Measurements from ENCODE around the gene FUT4. TPM values are rescaled to one million over a fixed set of nuclear protein-coding genes. Genes with fewer than 3 reads are reported as not detected.
A peak's percentile ranks its signal among the peaks of the same experiment; 100 is the strongest.
"Not testable (repeated sequence)": the region's sequence is repeated elsewhere in the genome, so short reads cannot be mapped to it uniquely, and the experiment has no call there.

Gene FUT4
- total RNA-seq, 2 donors from 2014 or later = 10.5 to 13.5 TPM

DNA sequence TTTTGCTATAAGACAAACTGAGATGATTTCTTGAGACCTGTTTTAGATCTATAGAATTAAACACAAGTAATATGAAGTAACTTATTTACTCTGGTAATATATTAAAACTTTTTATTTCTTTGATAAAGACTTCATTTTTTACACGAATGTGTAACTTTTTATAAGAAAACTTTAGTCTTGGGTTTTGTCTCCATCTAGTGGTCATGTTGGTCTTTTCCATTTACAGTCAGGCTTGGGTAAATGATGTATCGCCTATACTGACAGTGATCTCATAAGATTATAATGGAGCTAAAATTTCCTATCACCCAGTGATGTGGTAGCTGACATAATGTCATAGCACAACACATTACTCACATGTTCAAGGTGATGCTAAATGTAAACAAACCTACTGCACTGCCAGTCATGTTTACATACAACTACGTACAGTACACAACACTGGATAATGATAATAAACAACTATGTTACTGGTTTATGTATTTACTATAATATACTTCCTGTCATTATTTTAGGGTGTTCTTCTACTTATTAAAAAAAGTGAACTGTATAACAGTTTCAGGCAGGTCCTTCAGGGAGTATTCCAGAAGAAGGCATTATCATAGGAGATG is 38.9 kb upstream of the FUT4 start:
- DNase-seq = no peak
- Histone ChIP-seq H3K27ac (no peak overlapping the region), H3K36me3 (replicated peaks in 1 of 2; ENCODE audit: insufficient read depth in 1 of 2, low read depth in 2 of 2) (peaks cover 0 to 4% of the 10 kb centered on the region in 2 donors), H3K27me3 (no peaks in the 10 kb centered on the region), H3K4me3 (no peak overlapping the region), H3K9me3 (no peaks in the 10 kb centered on the region), H3K4me1 (no peaks in the 10 kb centered on the region)
- no peak for TF ChIP-seq POLR2A (IDR thresholded peaks at IDR 0.05)
- TF ChIP-seq, protein P1, sequence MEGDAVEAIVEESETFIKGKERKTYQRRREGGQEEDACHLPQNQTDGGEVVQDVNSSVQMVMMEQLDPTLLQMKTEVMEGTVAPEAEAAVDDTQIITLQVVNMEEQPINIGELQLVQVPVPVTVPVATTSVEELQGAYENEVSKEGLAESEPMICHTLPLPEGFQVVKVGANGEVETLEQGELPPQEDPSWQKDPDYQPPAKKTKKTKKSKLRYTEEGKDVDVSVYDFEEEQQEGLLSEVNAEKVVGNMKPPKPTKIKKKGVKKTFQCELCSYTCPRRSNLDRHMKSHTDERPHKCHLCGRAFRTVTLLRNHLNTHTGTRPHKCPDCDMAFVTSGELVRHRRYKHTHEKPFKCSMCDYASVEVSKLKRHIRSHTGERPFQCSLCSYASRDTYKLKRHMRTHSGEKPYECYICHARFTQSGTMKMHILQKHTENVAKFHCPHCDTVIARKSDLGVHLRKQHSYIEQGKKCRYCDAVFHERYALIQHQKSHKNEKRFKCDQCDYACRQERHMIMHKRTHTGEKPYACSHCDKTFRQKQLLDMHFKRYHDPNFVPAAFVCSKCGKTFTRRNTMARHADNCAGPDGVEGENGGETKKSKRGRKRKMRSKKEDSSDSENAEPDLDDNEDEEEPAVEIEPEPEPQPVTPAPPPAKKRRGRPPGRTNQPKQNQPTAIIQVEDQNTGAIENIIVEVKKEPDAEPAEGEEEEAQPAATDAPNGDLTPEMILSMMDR (IDR thresholded peaks at IDR 0.05) = peak; percentile 23 to 79 (median 61)
- 5 to 14% methylated on average over 3 of the region's 3 CpGs for WGBS, 2 donors
- intact Hi-C loops (cut with DNase I) = loop anchor here (10.0 kb wide), 1 partner anchor 610 kb away; no protein-coding TSS in a partner anchor
- ATAC-seq = no peak

DNA sequence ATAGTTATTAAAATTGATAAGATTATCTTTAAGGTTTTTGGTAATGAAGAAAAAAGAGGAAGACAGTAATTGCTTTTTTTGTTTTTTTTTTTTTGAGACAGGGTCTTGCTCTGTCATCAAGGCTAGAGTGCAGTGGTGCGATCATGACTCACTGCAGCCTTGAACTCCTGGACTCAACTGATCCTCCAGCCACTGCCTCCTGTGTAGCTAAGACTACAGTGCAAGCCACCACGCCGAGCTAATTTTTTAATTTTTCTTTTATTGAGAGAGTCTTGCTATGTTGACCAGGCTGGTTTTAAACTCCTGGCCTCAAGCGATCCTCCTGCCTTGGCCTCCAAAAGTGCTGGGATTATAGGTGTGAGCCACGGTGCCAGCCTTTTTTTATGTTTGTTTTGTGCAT is 37.2 kb upstream of the FUT4 start:
- H3K4me1 ChIP-seq; H3K27me3 ChIP-seq; H3K27ac ChIP-seq; H3K36me3 ChIP-seq (replicated peaks in 1 of 2; ENCODE audit: insufficient read depth in 1 of 2, low read depth in 2 of 2); H3K9me3 ChIP-seq; H3K4me3 ChIP-seq; DNase-seq; ATAC-seq: not testable (repeated sequence)
- WGBS, 2 donors = 78 to 81% methylated on average over 5 of the region's 5 CpGs
- intact Hi-C loops (cut with DNase I) = loop anchor here (10.0 kb wide), 1 partner anchor 612 kb away; no protein-coding TSS in a partner anchor

DNA sequence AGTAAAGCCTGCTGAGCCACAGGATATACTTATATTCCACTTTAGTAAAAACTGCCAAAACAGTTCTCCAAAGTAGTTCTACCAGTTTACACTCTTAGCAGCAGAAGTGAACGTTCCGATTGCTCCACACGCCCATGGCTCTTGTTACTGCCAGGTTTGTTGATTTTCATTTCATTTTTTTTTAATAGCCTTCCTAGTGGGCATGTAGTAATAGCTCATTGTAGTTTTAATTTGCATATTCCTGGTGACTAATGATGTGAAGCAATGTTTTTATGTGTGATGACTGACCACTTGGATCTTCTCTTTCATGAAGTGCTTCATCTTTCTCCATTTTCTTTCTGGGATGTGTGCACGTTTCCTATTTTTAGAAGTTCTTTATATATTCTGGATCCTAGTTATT is 36.2 kb upstream of the FUT4 start:
- H3K36me3 ChIP-seq (replicated peaks in 1 of 2; ENCODE audit: insufficient read depth in 1 of 2, low read depth in 2 of 2) = no peaks in the 10 kb centered on the region
- intact Hi-C loops (cut with DNase I) = loop anchor here (10.0 kb wide), 1 partner anchor 613 kb away; no protein-coding TSS in a partner anchor
- ATAC-seq (no peak), DNase-seq (no peak)
- no peaks in the 10 kb centered on the region for H3K27me3 ChIP-seq
- H3K9me3 ChIP-seq = no peaks in the 10 kb centered on the region
- WGBS, 2 donors = 42 to 49% methylated on average over 4 of the region's 4 CpGs
- H3K27ac ChIP-seq = no peak overlapping the region
- TF ChIP-seq, protein P1 (IDR thresholded peaks at IDR 0.05) = no peak
- TF ChIP-seq POLR2A (IDR thresholded peaks at IDR 0.05) = no peak
- H3K4me3 ChIP-seq = no peak overlapping the region
- H3K4me1 ChIP-seq = peaks cover under 1% of the 10 kb centered on the region

DNA sequence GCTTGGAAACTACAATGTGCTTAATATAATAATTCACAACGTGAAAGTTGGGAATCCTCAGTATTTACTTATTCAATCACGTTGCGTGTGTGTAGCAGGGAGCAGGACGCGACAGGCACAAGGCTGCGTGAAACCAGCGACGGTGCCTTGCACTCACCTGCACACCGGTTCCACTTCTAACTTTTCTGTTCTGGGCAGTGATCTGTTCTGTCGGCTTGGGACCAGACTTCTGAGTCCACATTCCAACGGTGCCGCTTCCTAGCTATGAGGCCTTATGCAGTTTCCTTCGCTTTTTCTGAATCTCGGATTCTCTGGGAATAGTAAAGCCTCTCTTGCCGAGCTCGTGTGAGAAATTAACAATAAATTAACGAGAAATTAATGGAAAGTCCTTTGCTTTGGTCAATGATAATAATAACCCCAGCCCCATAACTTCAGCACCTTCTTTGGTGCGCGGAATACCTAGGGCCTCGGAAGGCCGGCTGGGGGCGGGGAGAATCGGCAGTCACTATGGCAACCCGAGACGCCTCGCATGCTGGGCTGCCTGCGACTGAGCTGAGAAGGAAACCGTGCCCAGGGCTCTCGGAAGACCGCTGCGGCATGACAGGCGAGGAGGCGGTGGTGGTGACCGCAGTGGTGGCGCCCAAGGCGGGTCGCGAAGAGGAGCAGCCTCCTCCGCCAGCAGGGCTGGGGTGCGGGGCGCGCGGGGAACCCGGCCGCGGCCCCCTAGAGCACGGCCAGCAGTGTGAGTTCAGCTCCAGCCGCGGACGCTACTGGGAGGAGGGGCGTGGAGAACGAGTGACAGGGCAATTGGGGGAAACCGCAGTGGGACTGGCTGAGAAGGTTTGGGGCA is 31.6 kb upstream of the FUT4 start, which contains the start of gene C11orf97:
Gene C11orf97, plus strand, starts transcription at position 530 of the 850 bp plus-strand sequence. Its CDS starts 68 bp downstream, at position 598.
- ATAC-seq = peak; percentile 95
- TF ChIP-seq POLR2A (IDR thresholded peaks at IDR 0.05) = no peak
- TF ChIP-seq, protein P1 (IDR thresholded peaks at IDR 0.05) = no peak
- WGBS, 2 donors = 13 to 21% methylated on average over 34 to 53 of the region's 53 CpGs
- no peaks in the 10 kb centered on the region for H3K36me3 ChIP-seq (replicated peaks in 1 of 2; ENCODE audit: insufficient read depth in 1 of 2, low read depth in 2 of 2)
- H3K4me3 ChIP-seq = peak within 1 kb of the TSS; percentile 41 to 42
- H3K27ac ChIP-seq = peak within 1 kb of the TSS in 1 of 4 donors; percentile 2
- intact Hi-C loops (cut with DNase I) = no loop called here
- no peaks in the 10 kb centered on the region for H3K9me3 ChIP-seq
- peak; percentile 73 to 81 (median 77) for DNase-seq
- H3K27me3 ChIP-seq = no peaks in the 10 kb centered on the region
- H3K4me1 ChIP-seq = peaks cover 10% of the 10 kb centered on the region

DNA sequence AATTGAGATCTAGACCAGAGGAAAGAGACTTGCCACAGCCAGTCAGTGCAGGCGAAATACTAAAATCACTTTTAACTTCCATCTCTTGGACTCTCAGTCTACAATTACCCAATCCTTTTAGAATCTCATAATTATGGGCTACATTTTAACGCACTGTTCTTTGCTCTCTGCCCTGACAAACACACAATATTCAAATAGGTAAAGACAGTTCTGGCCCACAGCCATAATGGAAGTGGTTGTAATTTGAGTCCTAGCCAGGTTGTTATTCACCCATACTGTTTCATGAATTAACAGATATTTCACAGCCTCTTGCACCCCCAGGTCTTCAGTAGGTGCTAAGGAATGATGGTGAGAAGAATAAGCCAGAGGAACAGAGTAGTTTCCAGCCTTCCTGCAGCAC is 30.6 kb upstream of the FUT4 start:
- no peaks in the 10 kb centered on the region for H3K9me3 ChIP-seq
- intact Hi-C loops (cut with DNase I) = no loop called here
- no peak overlapping the region for H3K4me3 ChIP-seq
- no peak for TF ChIP-seq POLR2A (IDR thresholded peaks at IDR 0.05)
- TF ChIP-seq, protein P1 (IDR thresholded peaks at IDR 0.05) = no peak
- H3K36me3 ChIP-seq (replicated peaks in 1 of 2; ENCODE audit: insufficient read depth in 1 of 2, low read depth in 2 of 2) = no peaks in the 10 kb centered on the region
- peaks cover 10% of the 10 kb centered on the region for H3K4me1 ChIP-seq
- WGBS, 2 donors = 24 to 40% methylated on average over 2 of the region's 2 CpGs
- ATAC-seq (peak; percentile 7), DNase-seq (peak in 1 of 4 donors; percentile 18)
- no peak overlapping the region for H3K27ac ChIP-seq
- no peaks in the 10 kb centered on the region for H3K27me3 ChIP-seq

All from body of pancreas (tissue), 4 donors.